Measurements from ENCODE around the gene MFSD12.

MFSD12 gene

DNA sequence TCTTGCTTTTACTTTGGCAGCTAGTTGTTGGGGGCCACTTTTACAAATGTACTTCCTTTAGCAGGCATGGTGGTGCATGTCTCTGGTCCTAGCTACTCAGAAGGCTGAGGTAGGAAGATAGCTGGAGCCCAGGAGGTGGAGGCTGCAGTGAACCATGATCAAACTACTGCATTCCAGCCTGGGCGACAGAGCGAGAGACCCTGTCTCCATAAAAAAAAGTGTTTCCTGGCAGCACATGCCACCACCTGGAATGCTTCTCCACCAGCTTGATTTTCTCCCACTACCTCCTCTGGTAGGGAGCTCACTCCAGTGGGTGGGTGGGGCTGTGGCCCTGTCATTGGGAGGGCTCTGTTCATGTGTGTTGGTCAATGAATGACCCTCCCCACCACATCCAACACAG is 38.7 kb downstream of the MFSD12 start:
- ATAC-seq: no peak
- TF ChIP-seq ZFP30 (CRISPR knock-in tag; IDR thresholded peaks at IDR 0.05): no peak
- TF ChIP-seq OSR1 (CRISPR knock-in tag; IDR thresholded peaks at IDR 0.05): no peak
- no peak for TF ChIP-seq SNAI2 (CRISPR knock-in tag; IDR thresholded peaks at IDR 0.05)
- no peak for TF ChIP-seq CSDC2 (CRISPR knock-in tag; IDR thresholded peaks at IDR 0.05)
- TF ChIP-seq ZC3H10 (CRISPR knock-in tag; IDR thresholded peaks at IDR 0.05): no peak

DNA sequence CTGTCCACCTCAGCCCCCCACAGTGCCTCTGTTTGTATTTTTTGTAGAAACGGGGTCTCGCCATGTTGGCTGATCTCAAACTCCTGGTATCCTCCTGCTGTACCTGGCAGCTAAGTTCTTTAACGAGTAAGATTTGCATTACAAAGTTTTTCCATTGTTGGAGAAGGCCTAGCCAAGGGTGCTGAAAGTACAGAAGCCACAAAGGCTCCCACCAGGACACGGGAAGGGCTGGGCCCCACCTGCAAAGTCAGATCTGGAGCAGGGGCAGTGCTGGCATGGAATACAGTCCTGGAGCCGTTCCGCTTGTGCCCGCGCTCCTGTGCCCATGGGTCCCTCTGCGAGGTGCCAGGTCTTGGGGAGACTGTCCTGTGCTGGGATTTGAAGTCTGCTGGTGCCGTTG is 39.1 kb downstream of the MFSD12 start:
- TF ChIP-seq OSR1 (CRISPR knock-in tag; IDR thresholded peaks at IDR 0.05) (no peak), ZFP3 (CRISPR knock-in tag; IDR thresholded peaks at IDR 0.05) (no peak), TOX (CRISPR knock-in tag; IDR thresholded peaks at IDR 0.05; ENCODE audit: borderline replicate concordance) (no peak), RARB (CRISPR knock-in tag; IDR thresholded peaks at IDR 0.05) (no peak), ESRRG (CRISPR knock-in tag; IDR thresholded peaks at IDR 0.05) (no peak), TCF4 (CRISPR knock-in tag; IDR thresholded peaks at IDR 0.05; ENCODE audit: borderline replicate concordance) (no peak), GLIS3 (CRISPR knock-in tag; IDR thresholded peaks at IDR 0.05) (no peak), ZNF565 (CRISPR knock-in tag; conservative IDR thresholded peaks at IDR 0.05; ENCODE audit: low read depth) (no peak), ISL1 (CRISPR knock-in tag; IDR thresholded peaks at IDR 0.05) (no peak), ZNF70 (CRISPR knock-in tag; IDR thresholded peaks at IDR 0.05) (no peak)
- TF ChIP-seq, protein P1, sequence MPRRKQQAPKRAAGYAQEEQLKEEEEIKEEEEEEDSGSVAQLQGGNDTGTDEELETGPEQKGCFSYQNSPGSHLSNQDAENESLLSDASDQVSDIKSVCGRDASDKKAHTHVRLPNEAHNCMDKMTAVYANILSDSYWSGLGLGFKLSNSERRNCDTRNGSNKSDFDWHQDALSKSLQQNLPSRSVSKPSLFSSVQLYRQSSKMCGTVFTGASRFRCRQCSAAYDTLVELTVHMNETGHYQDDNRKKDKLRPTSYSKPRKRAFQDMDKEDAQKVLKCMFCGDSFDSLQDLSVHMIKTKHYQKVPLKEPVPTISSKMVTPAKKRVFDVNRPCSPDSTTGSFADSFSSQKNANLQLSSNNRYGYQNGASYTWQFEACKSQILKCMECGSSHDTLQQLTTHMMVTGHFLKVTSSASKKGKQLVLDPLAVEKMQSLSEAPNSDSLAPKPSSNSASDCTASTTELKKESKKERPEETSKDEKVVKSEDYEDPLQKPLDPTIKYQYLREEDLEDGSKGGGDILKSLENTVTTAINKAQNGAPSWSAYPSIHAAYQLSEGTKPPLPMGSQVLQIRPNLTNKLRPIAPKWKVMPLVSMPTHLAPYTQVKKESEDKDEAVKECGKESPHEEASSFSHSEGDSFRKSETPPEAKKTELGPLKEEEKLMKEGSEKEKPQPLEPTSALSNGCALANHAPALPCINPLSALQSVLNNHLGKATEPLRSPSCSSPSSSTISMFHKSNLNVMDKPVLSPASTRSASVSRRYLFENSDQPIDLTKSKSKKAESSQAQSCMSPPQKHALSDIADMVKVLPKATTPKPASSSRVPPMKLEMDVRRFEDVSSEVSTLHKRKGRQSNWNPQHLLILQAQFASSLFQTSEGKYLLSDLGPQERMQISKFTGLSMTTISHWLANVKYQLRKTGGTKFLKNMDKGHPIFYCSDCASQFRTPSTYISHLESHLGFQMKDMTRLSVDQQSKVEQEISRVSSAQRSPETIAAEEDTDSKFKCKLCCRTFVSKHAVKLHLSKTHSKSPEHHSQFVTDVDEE (CRISPR knock-in tag; IDR thresholded peaks at IDR 0.05): no peak
- ATAC-seq: no peak

GRCh38 chr19:3517638-3518037 is 39.7 kb downstream of the MFSD12 start:
- ATAC-seq: no peak
- TF ChIP-seq ZNF70 (CRISPR knock-in tag; IDR thresholded peaks at IDR 0.05) (no peak), PPARA (CRISPR knock-in tag; IDR thresholded peaks at IDR 0.05; ENCODE audit: borderline replicate concordance) (no peak), TOX (CRISPR knock-in tag; IDR thresholded peaks at IDR 0.05; ENCODE audit: borderline replicate concordance) (no peak)

DNA sequence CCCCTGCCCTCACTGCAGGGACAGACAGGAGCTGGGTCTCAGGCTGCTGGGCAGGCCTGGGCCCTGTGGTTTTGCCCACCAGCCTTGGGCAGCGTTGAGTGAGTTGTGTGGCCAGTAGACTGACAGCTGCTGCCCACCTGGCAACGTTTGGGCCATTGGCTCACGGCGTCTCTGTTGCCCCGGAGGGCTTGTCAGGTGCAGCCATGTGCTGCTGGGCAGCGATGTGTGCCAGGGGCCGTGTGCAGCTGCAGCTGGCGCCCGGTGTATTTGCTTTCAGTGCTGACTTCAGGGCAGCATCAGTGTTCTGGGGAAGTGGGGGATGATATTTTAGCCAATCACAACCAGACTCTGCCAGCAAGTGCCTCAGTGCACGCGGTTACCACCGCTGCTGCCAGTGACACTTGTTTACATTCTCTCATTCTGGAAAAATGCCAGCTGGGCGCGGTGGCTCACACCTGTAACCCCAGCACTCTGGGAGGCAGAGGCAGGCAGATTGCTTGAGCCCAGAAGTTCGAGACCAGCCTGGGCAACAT is 40.6 kb downstream of the MFSD12 start:
- ATAC-seq: no peak

More for the DNA sequence above, 40.6 kb downstream of the MFSD12 start:
- TF ChIP-seq POU6F1 (CRISPR knock-in tag; IDR thresholded peaks at IDR 0.05; ENCODE audit: borderline replicate concordance, low read depth) (no peak), RARB (CRISPR knock-in tag; IDR thresholded peaks at IDR 0.05) (no peak), ZC3H10 (CRISPR knock-in tag; IDR thresholded peaks at IDR 0.05) (no peak), ARNTL (CRISPR knock-in tag; IDR thresholded peaks at IDR 0.05; ENCODE audit: borderline replicate concordance, low read depth) (no peak), GLIS3 (CRISPR knock-in tag; IDR thresholded peaks at IDR 0.05) (no peak), CSRNP3 (CRISPR knock-in tag; IDR thresholded peaks at IDR 0.05) (no peak), ZFP30 (CRISPR knock-in tag; IDR thresholded peaks at IDR 0.05) (no peak), BACH2 (CRISPR knock-in tag; IDR thresholded peaks at IDR 0.05; ENCODE audit: borderline replicate concordance) (no peak), ESRRG (CRISPR knock-in tag; IDR thresholded peaks at IDR 0.05) (no peak), TCF4 (CRISPR knock-in tag; IDR thresholded peaks at IDR 0.05; ENCODE audit: borderline replicate concordance) (no peak), ZFP3 (CRISPR knock-in tag; IDR thresholded peaks at IDR 0.05) (no peak), PPARA (CRISPR knock-in tag; IDR thresholded peaks at IDR 0.05; ENCODE audit: borderline replicate concordance) (no peak), ZNF565 (CRISPR knock-in tag; conservative IDR thresholded peaks at IDR 0.05; ENCODE audit: low read depth) (no peak), TOX (CRISPR knock-in tag; IDR thresholded peaks at IDR 0.05; ENCODE audit: borderline replicate concordance) (no peak)
- TF ChIP-seq, protein P2, sequence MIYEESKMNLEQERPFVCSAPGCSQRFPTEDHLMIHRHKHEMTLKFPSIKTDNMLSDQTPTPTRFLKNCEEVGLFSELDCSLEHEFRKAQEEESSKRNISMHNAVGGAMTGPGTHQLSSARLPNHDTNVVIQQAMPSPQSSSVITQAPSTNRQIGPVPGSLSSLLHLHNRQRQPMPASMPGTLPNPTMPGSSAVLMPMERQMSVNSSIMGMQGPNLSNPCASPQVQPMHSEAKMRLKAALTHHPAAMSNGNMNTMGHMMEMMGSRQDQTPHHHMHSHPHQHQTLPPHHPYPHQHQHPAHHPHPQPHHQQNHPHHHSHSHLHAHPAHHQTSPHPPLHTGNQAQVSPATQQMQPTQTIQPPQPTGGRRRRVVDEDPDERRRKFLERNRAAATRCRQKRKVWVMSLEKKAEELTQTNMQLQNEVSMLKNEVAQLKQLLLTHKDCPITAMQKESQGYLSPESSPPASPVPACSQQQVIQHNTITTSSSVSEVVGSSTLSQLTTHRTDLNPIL (CRISPR knock-in tag; IDR thresholded peaks at IDR 0.05; ENCODE audit: low read depth): no peak
- TF ChIP-seq, protein P3, sequence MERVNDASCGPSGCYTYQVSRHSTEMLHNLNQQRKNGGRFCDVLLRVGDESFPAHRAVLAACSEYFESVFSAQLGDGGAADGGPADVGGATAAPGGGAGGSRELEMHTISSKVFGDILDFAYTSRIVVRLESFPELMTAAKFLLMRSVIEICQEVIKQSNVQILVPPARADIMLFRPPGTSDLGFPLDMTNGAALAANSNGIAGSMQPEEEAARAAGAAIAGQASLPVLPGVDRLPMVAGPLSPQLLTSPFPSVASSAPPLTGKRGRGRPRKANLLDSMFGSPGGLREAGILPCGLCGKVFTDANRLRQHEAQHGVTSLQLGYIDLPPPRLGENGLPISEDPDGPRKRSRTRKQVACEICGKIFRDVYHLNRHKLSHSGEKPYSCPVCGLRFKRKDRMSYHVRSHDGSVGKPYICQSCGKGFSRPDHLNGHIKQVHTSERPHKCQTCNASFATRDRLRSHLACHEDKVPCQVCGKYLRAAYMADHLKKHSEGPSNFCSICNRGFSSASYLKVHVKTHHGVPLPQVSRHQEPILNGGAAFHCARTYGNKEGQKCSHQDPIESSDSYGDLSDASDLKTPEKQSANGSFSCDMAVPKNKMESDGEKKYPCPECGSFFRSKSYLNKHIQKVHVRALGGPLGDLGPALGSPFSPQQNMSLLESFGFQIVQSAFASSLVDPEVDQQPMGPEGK (CRISPR knock-in tag; IDR thresholded peaks at IDR 0.05; ENCODE audit: borderline replicate concordance): no peak
- TF ChIP-seq, protein P1 (CRISPR knock-in tag; IDR thresholded peaks at IDR 0.05): no peak

Measured in SK-N-SH treated with all-trans-retinoic acid at 6 μM for 48 hours (cell line).